GM18508 (cell line): ENCODE measurements around the gene HSPB9.

Experiments
- ATAC-seq: cut with Tn5 transposase; IDR thresholded peaks from one replicate; pipeline ENCODE4 v1.9.1; 2021; ENCODE audit warnings: moderate number of reproducible peaks; ENCODE audit not compliant: insufficient read depth, unreplicated experiment

HSPB9 gene

GRCh38 chr17:42098730-42099399 is 23.7 kb upstream of the HSPB9 start:
- no peak for ATAC-seq

GRCh38 chr17:42101513-42102292 is 20.9 kb upstream of the HSPB9 start:
- no peak for ATAC-seq

GRCh38 chr17:42103221-42103954 is 19.2 kb upstream of the HSPB9 start:
- no peak for ATAC-seq

DNA sequence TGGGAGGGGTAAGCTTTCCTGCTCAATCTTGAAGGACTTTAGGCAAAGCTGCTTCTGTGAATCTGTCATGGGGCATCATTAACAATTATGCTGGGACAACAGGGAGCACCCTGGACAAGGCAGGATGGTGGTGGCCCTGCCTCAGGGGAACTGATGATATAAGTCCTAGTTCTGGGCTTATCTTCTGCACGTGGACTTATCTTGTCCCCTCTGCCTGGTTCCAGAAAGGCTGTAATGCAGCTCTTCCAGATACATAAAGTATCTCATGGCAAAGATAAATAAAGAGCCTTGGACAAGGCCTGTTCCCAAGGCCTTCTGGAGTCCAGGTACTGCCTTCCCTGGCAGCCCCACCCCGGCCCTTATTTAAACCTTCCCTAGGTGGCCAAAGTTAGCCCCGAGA is 18.3 kb upstream of the HSPB9 start:
- ATAC-seq = no peak

GRCh38 chr17:42106009-42106408 is 16.6 kb upstream of the HSPB9 start:
- no peak for ATAC-seq

DNA sequence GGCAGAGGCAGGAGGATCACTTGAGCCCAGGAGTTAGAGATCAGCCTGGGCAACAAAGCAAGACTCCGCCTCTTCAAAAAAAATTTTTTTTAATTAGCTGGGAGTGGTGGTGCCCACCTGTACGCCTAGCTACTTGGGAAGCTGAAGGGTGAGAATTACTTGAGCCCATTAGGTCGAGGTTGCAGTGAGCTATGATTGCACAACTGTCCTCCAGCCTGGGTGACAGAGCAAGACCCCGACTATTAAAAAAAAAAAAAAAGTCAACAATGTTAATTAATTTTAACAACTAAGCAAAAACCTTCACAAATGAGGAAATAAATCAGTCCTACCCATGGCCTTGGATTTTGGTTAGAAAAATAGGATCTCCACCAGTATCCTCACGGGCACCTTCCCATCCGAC is 15.5 kb upstream of the HSPB9 start:
- no peak for ATAC-seq

DNA sequence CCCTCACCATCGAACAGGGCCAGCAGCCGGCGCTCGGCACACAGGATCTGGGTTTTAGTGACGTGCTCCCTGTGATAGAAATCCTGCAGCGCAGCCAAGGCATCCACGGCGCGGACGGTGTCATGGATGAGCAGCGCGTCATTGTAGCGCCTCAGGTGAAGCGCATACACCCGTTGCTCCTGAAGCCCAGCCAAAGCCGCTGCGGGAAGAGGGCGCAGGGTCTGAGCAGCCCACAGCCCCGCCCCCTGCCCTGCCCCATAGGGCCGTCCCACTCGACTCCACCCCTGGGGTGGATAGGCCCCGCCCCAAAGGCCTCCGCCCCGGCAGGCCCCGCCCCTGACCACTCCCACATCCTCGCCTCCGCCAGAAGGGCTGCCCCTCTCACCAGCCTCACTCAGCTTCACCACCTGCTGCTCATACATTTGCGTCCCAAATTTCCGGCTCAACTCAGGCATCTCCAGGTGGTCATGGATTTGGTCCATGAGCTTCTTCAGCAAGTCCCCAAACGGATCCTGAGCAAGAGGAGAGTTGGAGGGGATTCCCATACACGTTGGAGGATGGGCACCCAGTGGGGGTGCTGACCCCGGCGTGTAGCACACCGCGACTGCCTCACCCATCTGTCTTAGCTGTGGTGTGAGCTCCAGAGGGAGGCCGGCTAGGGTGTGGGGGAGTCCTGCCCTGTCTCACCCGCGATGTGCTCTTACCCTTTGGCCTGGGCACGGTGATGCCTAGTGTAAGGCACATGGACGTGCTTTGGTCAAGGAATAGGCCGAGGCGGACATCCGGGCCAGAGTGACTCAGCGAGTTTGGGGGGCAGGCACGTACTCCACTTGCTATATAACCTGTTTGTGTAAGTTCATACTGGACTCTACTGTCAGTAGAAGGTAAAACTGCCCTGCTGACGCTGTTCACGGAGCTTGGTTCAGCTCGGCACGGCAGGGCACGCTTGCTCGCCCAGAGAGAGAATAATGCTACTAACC is 14.7 kb upstream of the HSPB9 start:
- no peak for ATAC-seq

DNA sequence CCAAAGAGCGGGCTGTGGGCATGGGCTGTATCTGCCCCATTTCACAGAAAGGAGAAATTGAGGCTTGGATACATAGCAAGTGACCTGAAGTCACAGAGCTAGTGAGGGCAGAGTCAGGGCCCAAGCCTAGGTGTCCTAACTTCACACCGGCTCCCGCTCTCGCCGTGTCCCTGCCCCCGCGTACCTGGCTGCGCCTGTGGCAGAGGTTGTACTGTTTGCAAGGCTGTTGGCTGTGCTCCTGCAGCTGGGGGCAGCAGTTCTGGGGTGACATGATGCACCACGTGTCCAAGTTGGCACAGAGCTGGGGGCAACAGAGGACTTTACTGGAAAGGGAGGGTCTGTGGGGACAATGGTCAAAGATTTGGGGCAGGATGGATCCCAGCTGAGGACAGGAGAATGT is 13.5 kb upstream of the HSPB9 start:
- no peak for ATAC-seq

DNA sequence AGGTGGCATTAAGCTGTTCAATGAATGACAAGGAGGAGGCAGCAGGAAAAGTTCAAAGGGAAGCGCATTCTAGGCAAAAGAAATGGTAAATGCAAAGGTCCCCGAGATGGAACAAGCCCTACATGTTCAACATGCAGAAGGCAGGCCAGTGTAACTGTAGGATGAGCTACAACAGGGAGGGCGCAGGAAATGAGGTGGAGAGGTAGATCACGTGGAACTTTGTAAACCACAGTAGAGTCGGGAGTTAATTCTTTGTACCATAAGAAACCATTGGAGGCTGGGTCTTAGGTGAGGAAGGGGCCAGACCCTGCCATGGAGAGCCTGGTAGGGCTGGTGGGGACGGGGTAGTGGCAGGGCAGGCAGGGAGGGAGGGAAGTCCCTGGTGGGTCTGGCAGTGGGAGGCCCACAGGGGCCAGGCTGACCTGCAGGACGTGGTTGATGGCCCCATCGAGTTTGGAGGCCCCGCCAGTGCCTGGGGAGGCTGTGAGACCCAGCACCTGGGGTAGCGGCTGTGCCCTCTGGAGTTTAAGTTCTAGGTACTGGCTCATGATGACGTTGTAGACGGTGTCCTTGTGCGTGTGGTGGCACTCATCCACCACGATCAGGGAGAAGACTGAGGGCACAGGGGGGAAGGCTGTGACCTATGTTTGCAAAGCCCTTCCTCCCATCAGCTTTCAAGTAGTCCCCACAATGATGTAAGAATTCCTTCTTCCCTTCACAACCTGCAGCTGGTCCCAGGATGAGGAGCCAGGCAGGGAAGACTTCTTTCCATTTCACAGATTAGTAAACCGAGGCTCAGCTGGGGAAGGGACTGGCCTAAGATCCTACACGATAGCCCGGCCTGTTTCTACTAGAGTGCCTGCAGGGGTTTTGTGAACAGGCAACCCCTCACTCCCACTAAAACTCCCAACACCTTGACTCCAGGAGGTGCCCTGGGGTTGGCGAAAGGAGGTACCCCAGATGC is 12.0 kb upstream of the HSPB9 start:
- no peak for ATAC-seq

DNA sequence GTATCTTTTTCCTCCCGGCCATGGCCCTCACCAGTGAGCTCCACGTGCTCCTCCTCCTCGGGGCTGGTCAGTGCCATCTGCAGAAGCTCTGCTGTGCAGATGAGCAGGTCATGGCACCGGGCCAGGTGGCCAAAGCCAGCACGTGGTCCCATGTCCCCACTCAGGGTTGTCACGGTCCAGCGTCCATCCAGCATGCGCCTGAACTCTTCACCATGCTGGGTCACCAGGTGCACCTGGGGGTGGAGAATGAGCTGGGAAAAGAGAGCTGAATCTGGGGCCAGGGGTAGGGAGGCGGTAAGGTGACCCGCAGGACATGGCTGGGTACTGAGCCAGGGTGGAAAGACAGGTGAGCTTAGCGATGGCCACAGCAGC is 11.4 kb upstream of the HSPB9 start:
- no peak for ATAC-seq

DNA sequence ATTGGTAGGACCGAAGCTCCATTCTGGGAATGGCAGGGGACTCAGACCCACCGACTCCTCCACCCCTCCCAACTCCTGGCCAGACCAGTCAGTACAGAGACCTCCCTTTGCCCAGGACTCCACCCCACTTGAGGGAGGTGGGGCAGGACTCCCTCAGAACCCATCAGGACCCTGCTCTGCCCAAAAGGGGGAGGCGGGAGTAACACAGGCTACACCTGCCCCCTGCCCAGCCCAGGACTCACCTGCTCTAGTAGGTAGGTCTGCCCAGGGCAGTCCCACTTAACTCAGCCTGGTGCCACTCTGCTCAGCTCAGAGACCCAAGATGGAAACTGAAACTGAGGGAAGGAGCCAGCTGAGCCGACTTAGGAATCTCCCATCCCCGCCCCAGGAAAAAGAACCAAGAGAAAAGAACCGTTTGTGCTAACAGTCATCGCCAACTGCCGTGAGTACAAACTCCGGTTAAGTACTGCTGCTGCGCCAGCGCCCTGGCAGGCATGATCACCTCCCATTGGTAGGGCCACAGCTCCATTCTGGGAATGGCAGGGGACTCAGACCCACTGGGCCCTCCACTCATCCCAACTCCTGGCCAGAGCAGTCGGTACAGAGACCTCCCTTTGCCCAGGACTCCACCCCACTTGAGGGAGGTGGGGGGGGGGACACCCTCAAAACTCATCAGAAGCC is 10.6 kb upstream of the HSPB9 start:
- ATAC-seq = no peak

GRCh38 chr17:42112552-42113176 is 9.9 kb upstream of the HSPB9 start, which contains the start of gene DHX58:
Gene DHX58 (minus strand): TSS chr17:42112714. CDS start chr17:42111892, 822 bp downstream.
- ATAC-seq = peak; percentile 40

DNA sequence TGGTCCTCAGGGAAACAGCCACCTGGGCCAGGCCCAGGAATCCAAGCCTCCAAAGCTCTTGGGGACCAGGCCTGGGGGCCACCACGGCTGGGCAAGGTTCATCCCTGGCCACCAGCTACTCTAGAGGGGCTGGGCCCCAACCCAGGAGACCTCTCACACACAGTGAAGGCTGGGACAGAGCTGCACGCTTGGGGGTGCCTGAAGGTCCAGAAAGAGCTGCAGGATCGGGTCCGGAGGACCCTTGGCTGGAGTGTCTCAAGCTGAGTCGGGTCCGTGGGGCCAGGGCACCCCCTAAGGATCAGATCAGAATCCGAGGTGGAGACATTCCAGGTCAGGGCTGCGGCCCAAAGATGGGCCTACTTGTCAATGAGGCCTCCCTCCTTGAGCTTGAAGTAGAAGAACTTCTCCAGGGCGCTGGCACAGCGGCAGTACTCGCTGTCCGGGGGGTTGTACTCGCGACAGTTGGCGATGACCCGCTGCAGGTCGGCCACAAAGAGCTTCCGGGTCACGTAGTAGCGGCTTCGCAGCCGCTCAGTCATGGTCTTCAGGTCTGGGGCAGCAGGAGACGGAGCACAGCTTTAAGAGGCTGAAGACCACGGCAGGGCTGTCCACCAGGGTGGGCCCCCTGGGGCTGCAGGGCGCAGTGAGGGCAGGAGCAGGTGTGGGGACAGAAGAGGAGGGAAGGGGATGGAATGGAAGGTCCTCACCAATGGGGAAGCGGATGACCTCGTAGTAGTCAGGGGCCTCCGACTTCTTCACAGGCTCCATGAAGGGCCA is 9.1 kb upstream of the HSPB9 start:
- ATAC-seq = no peak

DNA sequence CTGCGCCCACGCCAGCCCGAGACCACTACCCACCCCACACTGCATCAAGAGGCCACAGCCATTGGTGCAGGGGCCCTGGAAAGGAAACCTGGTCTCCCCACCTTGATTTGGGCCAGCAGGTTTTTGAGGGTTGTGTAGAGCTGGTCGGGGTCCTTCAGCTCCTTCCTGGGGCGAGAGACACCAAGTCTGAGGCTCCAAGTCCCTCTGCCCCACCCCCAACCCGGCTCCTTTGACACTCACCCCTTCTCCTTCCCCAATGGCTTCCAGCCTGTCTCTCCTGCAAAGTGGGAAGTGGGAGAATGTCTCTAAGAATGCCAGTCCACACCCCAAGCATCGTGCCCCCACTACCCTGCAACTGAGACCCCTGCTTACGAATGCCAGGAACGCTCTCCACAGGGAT is 8.5 kb upstream of the HSPB9 start:
- ATAC-seq = no peak

GRCh38 chr17:42116705-42117396 is 5.8 kb upstream of the HSPB9 start:
- no peak for ATAC-seq

DNA sequence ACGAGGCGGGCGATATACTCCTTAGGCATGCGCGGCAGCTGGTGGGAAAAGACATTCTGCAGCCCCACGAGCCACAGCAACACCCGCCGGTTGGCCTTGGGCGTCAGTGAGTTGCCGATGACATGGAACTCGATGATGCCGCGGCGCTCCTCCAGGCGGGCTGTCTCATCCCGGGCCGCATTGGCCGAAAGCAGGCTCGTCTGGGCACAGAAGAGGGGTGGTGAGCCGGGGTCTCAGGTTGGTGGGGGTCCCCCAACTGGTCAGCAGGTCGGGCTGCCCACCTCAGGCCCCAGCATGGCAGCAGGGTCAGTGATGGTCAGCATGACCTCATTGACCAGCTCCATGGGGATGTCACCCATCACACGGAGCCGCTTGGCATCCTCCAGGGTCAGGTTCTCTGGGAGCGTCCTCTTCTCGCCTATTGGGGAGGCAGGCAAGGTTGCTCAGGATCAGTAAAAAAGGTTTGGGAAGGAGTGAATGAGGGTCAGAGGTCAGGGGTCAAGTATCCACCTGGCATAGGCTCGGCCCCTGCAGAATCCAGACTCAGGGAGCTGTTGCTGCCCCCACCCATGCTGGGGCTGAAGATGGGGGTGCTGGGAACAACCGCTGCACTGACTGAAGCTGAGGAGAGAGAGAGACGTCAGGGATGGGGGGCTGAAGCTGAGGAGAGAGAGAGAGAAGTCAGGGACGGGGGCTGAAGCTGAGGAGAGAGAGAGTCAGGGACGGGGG is 5.0 kb upstream of the HSPB9 start:
- no peak for ATAC-seq
